ENCODE measurements around the gene CD83. TPM values are rescaled to one million over a fixed set of nuclear protein-coding genes. Genes with fewer than 3 reads are reported as not detected.
A peak's percentile ranks its signal among the peaks of the same experiment; 100 is the strongest.

The CD83 gene, protein sequence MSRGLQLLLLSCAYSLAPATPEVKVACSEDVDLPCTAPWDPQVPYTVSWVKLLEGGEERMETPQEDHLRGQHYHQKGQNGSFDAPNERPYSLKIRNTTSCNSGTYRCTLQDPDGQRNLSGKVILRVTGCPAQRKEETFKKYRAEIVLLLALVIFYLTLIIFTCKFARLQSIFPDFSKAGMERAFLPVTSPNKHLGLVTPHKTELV
- 5.5 to 7.5 TPM (median 7.4 TPM) in 3 replicates for total RNA-seq (2021)
- percentile 65 among the genes with signal in this experiment for Bru-seq, nascent RNA
- long read RNA-seq, experiment 1, transcript CD83-201 (5 exons, 2,471 nt), result major isoform, 43 of 50 reads
- long read RNA-seq, experiment 1, partial matches to known transcripts, result 1 of 50 reads
- long read RNA-seq, experiment 1, other reads (novel, unspliced or antisense), result 6 of 50 reads
- long read RNA-seq, experiment 2, transcript CD83-201 (5 exons, 2,471 nt), result major isoform, 8 of 15 reads
- long read RNA-seq, experiment 2, partial matches to known transcripts, result 5 of 15 reads
- long read RNA-seq, experiment 2, other reads (novel, unspliced or antisense), result 2 of 15 reads
- long read RNA-seq, experiment 3, transcript CD83-201 (5 exons, 2,471 nt), result major isoform, 6 of 8 reads
- long read RNA-seq, experiment 3, partial matches to known transcripts, result 1 of 8 reads
- long read RNA-seq, experiment 3, other reads (novel, unspliced or antisense), result 1 of 8 reads

DNA sequence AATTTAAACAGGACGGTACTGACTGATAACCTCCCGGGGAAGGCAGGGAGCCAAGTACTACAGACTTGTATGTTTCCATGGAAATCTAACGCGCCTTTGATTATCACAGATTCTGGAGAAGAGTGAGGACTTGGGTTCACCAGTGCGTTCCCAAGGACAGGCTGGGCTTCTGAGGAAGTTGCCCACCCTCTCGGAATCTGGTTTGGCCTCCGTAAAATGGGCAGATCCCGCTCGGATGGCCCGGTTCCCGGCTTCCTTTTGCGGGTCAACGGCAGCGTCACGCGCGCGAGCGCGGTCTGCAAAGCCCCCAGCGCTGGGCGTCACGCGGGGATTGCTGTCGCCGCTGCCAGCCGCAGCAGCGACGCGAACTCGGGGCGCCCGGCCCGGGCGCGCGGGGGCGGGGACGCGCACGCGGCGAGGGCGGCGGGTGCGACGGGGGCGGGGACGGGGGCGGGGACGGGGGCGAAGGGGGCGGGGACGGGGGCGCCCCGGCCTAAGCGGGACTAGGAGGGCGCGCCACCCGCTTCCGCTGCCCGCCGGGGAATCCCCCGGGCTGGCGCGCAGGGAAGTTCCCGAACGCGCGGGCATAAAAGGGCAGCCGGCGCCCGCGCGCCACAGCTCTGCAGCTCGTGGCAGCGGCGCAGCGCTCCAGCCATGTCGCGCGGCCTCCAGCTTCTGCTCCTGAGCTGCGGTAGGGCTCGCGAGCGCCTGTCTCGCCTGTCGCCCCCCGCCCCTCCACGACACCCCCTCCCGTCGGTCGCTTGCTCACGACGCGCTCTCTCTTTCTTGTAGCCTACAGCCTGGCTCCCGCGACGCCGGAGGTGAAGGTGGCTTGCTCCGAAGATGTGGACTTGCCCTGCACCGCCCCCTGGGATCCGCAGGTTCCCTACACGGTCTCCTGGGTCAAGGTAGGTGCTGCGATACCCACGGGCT is at the start of gene CD83:
CD83 (plus strand) TSS at position 615 of the 933 bp plus-strand sequence; CDS start at position 655, 40 bp downstream.
- 0 out of 2 replicates have a peak within 1 kb of the TSS, but pooled peaks have one; percentile 63 for H3K27ac Mint-ChIP-seq

DNA sequence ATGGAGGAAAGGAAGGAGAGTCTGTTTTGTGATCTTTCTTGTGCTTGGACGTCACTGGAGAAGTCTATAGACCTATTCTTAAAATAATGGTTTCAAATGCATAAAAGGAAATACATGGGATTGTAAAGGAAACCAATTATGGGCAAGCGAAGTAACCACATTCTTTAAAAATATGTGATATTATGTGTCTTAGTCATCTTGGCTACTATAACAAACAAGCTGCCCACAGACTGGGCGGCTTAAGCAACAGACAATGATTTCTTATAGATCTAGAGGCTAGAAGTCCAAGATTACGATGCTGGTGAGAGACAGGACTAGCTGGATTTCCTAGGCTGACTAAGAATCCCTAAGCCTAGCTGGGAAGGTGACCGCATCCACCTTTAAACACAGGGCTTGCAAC is 49.4 kb upstream of the CD83 start:
- no peaks in the 10 kb centered on the region for H3K4me1 Mint-ChIP-seq
- ATAC-seq (no peak), DNase-seq (ENCODE audit: low spot score) (no peak)
- no peaks in the 10 kb centered on the region for H3K27me3 Mint-ChIP-seq (ENCODE audit: low read depth)
- TF ChIP-seq, protein P1, sequence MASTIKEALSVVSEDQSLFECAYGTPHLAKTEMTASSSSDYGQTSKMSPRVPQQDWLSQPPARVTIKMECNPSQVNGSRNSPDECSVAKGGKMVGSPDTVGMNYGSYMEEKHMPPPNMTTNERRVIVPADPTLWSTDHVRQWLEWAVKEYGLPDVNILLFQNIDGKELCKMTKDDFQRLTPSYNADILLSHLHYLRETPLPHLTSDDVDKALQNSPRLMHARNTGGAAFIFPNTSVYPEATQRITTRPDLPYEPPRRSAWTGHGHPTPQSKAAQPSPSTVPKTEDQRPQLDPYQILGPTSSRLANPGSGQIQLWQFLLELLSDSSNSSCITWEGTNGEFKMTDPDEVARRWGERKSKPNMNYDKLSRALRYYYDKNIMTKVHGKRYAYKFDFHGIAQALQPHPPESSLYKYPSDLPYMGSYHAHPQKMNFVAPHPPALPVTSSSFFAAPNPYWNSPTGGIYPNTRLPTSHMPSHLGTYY (CRISPR knock-in tag; IDR thresholded peaks at IDR 0.05), result no peak
- no peak for TF ChIP-seq GTF2I (CRISPR knock-in tag; conservative IDR thresholded peaks at IDR 0.05)
- TF ChIP-seq, protein P2, sequence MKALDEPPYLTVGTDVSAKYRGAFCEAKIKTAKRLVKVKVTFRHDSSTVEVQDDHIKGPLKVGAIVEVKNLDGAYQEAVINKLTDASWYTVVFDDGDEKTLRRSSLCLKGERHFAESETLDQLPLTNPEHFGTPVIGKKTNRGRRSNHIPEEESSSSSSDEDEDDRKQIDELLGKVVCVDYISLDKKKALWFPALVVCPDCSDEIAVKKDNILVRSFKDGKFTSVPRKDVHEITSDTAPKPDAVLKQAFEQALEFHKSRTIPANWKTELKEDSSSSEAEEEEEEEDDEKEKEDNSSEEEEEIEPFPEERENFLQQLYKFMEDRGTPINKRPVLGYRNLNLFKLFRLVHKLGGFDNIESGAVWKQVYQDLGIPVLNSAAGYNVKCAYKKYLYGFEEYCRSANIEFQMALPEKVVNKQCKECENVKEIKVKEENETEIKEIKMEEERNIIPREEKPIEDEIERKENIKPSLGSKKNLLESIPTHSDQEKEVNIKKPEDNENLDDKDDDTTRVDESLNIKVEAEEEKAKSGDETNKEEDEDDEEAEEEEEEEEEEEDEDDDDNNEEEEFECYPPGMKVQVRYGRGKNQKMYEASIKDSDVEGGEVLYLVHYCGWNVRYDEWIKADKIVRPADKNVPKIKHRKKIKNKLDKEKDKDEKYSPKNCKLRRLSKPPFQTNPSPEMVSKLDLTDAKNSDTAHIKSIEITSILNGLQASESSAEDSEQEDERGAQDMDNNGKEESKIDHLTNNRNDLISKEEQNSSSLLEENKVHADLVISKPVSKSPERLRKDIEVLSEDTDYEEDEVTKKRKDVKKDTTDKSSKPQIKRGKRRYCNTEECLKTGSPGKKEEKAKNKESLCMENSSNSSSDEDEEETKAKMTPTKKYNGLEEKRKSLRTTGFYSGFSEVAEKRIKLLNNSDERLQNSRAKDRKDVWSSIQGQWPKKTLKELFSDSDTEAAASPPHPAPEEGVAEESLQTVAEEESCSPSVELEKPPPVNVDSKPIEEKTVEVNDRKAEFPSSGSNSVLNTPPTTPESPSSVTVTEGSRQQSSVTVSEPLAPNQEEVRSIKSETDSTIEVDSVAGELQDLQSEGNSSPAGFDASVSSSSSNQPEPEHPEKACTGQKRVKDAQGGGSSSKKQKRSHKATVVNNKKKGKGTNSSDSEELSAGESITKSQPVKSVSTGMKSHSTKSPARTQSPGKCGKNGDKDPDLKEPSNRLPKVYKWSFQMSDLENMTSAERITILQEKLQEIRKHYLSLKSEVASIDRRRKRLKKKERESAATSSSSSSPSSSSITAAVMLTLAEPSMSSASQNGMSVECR (CRISPR knock-in tag; IDR thresholded peaks at IDR 0.05; ENCODE audit: borderline replicate concordance), result no peak
- no peak for TF ChIP-seq GABPB1 (CRISPR knock-in tag; IDR thresholded peaks at IDR 0.05)
- TF ChIP-seq ETV6 (CRISPR knock-in tag; IDR thresholded peaks at IDR 0.05), result no peak
- no peak overlapping the region for H3K4me3 Mint-ChIP-seq
- peaks cover 1% of the 10 kb centered on the region for H3K9me3 Mint-ChIP-seq
- ChIA-PET POLR2A (no interaction called here), CTCF (interaction anchor here (1.3 to 1.4 kb wide), 3 partner anchors 22 to 159 kb away, joined by 3 to 8 read pairs (median 3); no protein-coding TSS in a partner anchor)
- no peak overlapping the region for H3K27ac Mint-ChIP-seq
- no peaks in the 10 kb centered on the region for H3K36me3 Mint-ChIP-seq

More for the DNA sequence above, at the start of gene CD83:
- Mint-ChIP-seq H3K4me3 (peak within 1 kb of the TSS; percentile 94), H3K27me3 (ENCODE audit: low read depth) (peaks cover 19% of the 10 kb centered on the region), H3K4me1 (peaks cover 14% of the 10 kb centered on the region), H3K9me3 (no peaks in the 10 kb centered on the region), H3K36me3 (peaks cover 4% of the 10 kb centered on the region; the same call in 1 of the 2 replicates)
- DNase-seq (ENCODE audit: low spot score) (peak; percentile 56), ATAC-seq (peak; percentile 87)
- POLR2A ChIA-PET, result no interaction called here
- CTCF ChIA-PET, result no interaction called here
- TF ChIP-seq MXD4 (CRISPR knock-in tag; IDR thresholded peaks at IDR 0.05; ENCODE audit: borderline replicate concordance) (no peak), FOXK1 (CRISPR knock-in tag; IDR thresholded peaks at IDR 0.05) (0 out of 2 replicates have a peak, but pooled peaks have one; percentile 8), FOXJ3 (CRISPR knock-in tag; IDR thresholded peaks at IDR 0.05; ENCODE audit: borderline replicate concordance) (no peak), ZNF138 (CRISPR knock-in tag; conservative IDR thresholded peaks at IDR 0.05) (no peak), ZNF423 (CRISPR knock-in tag; IDR thresholded peaks at IDR 0.05) (no peak), RELA (CRISPR knock-in tag; IDR thresholded peaks at IDR 0.05; ENCODE audit: borderline replicate concordance) (peak; percentile 23; the same call in 1 of the 2 replicates), ATF1 (CRISPR knock-in tag; IDR thresholded peaks at IDR 0.05) (no peak), ETV6 (CRISPR knock-in tag; IDR thresholded peaks at IDR 0.05) (0 out of 2 replicates have a peak, but pooled peaks have one; percentile 7), GTF2I (CRISPR knock-in tag; conservative IDR thresholded peaks at IDR 0.05) (peak; percentile 85)
- TF ChIP-seq, protein P3, sequence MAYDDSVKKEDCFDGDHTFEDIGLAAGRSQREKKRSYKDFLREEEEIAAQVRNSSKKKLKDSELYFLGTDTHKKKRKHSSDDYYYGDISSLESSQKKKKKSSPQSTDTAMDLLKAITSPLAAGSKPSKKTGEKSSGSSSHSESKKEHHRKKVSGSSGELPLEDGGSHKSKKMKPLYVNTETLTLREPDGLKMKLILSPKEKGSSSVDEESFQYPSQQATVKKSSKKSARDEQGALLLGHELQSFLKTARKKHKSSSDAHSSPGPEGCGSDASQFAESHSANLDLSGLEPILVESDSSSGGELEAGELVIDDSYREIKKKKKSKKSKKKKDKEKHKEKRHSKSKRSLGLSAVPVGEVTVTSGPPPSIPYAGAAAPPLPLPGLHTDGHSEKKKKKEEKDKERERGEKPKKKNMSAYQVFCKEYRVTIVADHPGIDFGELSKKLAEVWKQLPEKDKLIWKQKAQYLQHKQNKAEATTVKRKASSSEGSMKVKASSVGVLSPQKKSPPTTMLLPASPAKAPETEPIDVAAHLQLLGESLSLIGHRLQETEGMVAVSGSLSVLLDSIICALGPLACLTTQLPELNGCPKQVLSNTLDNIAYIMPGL (CRISPR knock-in tag; IDR thresholded peaks at IDR 0.05), result 0 out of 2 replicates have a peak, but pooled peaks have one; percentile 30
- TF ChIP-seq, protein P4, sequence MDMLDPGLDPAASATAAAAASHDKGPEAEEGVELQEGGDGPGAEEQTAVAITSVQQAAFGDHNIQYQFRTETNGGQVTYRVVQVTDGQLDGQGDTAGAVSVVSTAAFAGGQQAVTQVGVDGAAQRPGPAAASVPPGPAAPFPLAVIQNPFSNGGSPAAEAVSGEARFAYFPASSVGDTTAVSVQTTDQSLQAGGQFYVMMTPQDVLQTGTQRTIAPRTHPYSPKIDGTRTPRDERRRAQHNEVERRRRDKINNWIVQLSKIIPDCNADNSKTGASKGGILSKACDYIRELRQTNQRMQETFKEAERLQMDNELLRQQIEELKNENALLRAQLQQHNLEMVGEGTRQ (CRISPR knock-in tag; IDR thresholded peaks at IDR 0.05), result no peak
- TF ChIP-seq, protein P5, sequence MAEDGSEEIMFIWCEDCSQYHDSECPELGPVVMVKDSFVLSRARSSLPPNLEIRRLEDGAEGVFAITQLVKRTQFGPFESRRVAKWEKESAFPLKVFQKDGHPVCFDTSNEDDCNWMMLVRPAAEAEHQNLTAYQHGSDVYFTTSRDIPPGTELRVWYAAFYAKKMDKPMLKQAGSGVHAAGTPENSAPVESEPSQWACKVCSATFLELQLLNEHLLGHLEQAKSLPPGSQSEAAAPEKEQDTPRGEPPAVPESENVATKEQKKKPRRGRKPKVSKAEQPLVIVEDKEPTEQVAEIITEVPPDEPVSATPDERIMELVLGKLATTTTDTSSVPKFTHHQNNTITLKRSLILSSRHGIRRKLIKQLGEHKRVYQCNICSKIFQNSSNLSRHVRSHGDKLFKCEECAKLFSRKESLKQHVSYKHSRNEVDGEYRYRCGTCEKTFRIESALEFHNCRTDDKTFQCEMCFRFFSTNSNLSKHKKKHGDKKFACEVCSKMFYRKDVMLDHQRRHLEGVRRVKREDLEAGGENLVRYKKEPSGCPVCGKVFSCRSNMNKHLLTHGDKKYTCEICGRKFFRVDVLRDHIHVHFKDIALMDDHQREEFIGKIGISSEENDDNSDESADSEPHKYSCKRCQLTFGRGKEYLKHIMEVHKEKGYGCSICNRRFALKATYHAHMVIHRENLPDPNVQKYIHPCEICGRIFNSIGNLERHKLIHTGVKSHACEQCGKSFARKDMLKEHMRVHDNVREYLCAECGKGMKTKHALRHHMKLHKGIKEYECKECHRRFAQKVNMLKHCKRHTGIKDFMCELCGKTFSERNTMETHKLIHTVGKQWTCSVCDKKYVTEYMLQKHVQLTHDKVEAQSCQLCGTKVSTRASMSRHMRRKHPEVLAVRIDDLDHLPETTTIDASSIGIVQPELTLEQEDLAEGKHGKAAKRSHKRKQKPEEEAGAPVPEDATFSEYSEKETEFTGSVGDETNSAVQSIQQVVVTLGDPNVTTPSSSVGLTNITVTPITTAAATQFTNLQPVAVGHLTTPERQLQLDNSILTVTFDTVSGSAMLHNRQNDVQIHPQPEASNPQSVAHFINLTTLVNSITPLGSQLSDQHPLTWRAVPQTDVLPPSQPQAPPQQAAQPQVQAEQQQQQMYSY (CRISPR knock-in tag; IDR thresholded peaks at IDR 0.05), result 0 out of 2 replicates have a peak, but pooled peaks have one; percentile 16
- TF ChIP-seq, protein P6, sequence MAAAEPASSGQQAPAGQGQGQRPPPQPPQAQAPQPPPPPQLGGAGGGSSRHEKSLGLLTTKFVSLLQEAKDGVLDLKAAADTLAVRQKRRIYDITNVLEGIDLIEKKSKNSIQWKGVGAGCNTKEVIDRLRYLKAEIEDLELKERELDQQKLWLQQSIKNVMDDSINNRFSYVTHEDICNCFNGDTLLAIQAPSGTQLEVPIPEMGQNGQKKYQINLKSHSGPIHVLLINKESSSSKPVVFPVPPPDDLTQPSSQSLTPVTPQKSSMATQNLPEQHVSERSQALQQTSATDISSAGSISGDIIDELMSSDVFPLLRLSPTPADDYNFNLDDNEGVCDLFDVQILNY (CRISPR knock-in tag; IDR thresholded peaks at IDR 0.05), result 0 out of 2 replicates have a peak, but pooled peaks have one; percentile 47

All from WTC11 (cell line).